ENCODE measurements around the gene COA1.
"Not testable (repeated sequence)": the region's sequence is repeated elsewhere in the genome, so short reads cannot be mapped to it uniquely, and the experiment has no call there.

Gene COA1

GRCh38 chr7:43686991-43687390 lies 42.3 kb downstream of the COA1 start:
- DNase-seq, result no peak

- no peak for DNase-seq
Observed at GRCh38 chr7:43680736-43681135, 48.6 kb downstream of the COA1 start.

GRCh38 chr7:43679210-43680068 lies 49.9 kb downstream of the COA1 start:
- no peak for DNase-seq

- no peak for DNase-seq
Observed at GRCh38 chr7:43678315-43678714, 51.0 kb downstream of the COA1 start.

GRCh38 chr7:43677864-43678263 lies 51.5 kb downstream of the COA1 start:
- DNase-seq, result no peak

- DNase-seq, result no peak
Observed at GRCh38 chr7:43674559-43675436, 54.5 kb downstream of the COA1 start.

GRCh38 chr7:43673243-43673976 lies 55.9 kb downstream of the COA1 start:
- not testable (repeated sequence) for DNase-seq

- DNase-seq, result no peak
Observed at GRCh38 chr7:43671521-43671920, 57.8 kb downstream of the COA1 start.

GRCh38 chr7:43669286-43670081 lies 59.8 kb downstream of the COA1 start:
- DNase-seq, result no peak

- DNase-seq, result no peak
Observed at GRCh38 chr7:43668035-43668434, 61.3 kb downstream of the COA1 start.

- DNase-seq, result no peak
Observed at GRCh38 chr7:43666938-43667337, 62.4 kb downstream of the COA1 start.

GRCh38 chr7:43664681-43665080 lies 64.6 kb downstream of the COA1 start:
- DNase-seq, result no peak

- no peak for DNase-seq
Observed at GRCh38 chr7:43660141-43660540, 69.2 kb downstream of the COA1 start.

- DNase-seq, result no peak
Observed at GRCh38 chr7:43659549-43659896, 69.8 kb downstream of the COA1 start.

- DNase-seq, result no peak
Observed at GRCh38 chr7:43658718-43659548, 70.4 kb downstream of the COA1 start.

- no peak for DNase-seq
Observed at GRCh38 chr7:43656997-43657396, 72.3 kb downstream of the COA1 start.

GRCh38 chr7:43655584-43655983 lies 73.7 kb downstream of the COA1 start:
- no peak for DNase-seq

GRCh38 chr7:43653891-43654504 lies 75.3 kb downstream of the COA1 start:
- DNase-seq, result no peak

- DNase-seq, result no peak
Observed at GRCh38 chr7:43653466-43653865, 75.9 kb downstream of the COA1 start.

- no peak for DNase-seq
Observed at GRCh38 chr7:43652364-43652763, 77.0 kb downstream of the COA1 start.

- DNase-seq, result no peak
Observed at GRCh38 chr7:43650457-43651052, 78.8 kb downstream of the COA1 start.
